Measurements from ENCODE around the gene ARHGAP26. TPM values are rescaled to one million over a fixed set of nuclear protein-coding genes. Genes with fewer than 3 reads are reported as not detected.

Gene ARHGAP26
- polyA plus RNA-seq, 1 donor from 2014 or later = 0.83 TPM

- H3K4me3 ChIP-seq (ENCODE audit: low read length) = no peak overlapping the region
- H3K9me2 ChIP-seq (ENCODE audit: insufficient read depth, low read length) = no peaks in the 10 kb centered on the region
- H3F3A ChIP-seq (ENCODE audit: insufficient read depth, low read length, poor library complexity, severe bottlenecking) = no peaks in the 10 kb centered on the region
- no peak overlapping the region for H3K4me2 ChIP-seq (ENCODE audit: low read length)
- H3K79me2 ChIP-seq (replicated peaks; ENCODE audit: insufficient read depth, low read length) = no peaks in the 10 kb centered on the region
- no peak overlapping the region for H3K27ac ChIP-seq (ENCODE audit: low read length)
- no peak overlapping the region for H3K9ac ChIP-seq (ENCODE audit: low read length)
- TF ChIP-seq SMC3 (conservative IDR thresholded peaks at IDR 0.05; ENCODE audit: poor library complexity) (no peak), REST (IDR thresholded peaks at IDR 0.05; ENCODE audit: borderline replicate concordance) (no peak), EP300 (conservative IDR thresholded peaks at IDR 0.05; ENCODE audit: poor library complexity, severe bottlenecking) (no peak), EZH2 (IDR thresholded peaks at IDR 0.05; ENCODE audit: borderline replicate concordance, insufficient read depth, low read length, poor library complexity, severe bottlenecking) (no peak), CTCF (IDR thresholded peaks at IDR 0.05; ENCODE audit: poor library complexity, severe bottlenecking) (no peak), RAD21 (conservative IDR thresholded peaks at IDR 0.05) (no peak), MXI1 (conservative IDR thresholded peaks at IDR 0.05; ENCODE audit: poor library complexity, severe bottlenecking) (no peak), TAF1 (IDR thresholded peaks at IDR 0.05; ENCODE audit: low read depth) (no peak), POLR2AphosphoS5 (IDR thresholded peaks at IDR 0.05) (no peak)
- no peaks in the 10 kb centered on the region for H3K9me3 ChIP-seq (ENCODE audit: low read length)
- no peaks in the 10 kb centered on the region for H3K36me3 ChIP-seq (ENCODE audit: insufficient read depth, low read length)
- H3K27me3 ChIP-seq (ENCODE audit: insufficient read depth, low read depth, low read length) = no peaks in the 10 kb centered on the region
- no peak overlapping the region for H2AFZ ChIP-seq (ENCODE audit: low read depth, low read length)
- no peaks in the 10 kb centered on the region for H4K20me1 ChIP-seq (ENCODE audit: insufficient read depth)
Observed at GRCh38 chr5:142981475-142981874, 211.3 kb downstream of the ARHGAP26 start.

GRCh38 chr5:142981886-142982820 lies 212.0 kb downstream of the ARHGAP26 start:
- H3F3A ChIP-seq (ENCODE audit: insufficient read depth, low read length, poor library complexity, severe bottlenecking) = no peaks in the 10 kb centered on the region
- TF ChIP-seq RAD21 (conservative IDR thresholded peaks at IDR 0.05) (no peak), TAF1 (IDR thresholded peaks at IDR 0.05; ENCODE audit: low read depth) (no peak), POLR2AphosphoS5 (IDR thresholded peaks at IDR 0.05) (no peak), EZH2 (IDR thresholded peaks at IDR 0.05; ENCODE audit: borderline replicate concordance, insufficient read depth, low read length, poor library complexity, severe bottlenecking) (no peak), CTCF (IDR thresholded peaks at IDR 0.05; ENCODE audit: poor library complexity, severe bottlenecking) (no peak), MXI1 (conservative IDR thresholded peaks at IDR 0.05; ENCODE audit: poor library complexity, severe bottlenecking) (no peak), SMC3 (conservative IDR thresholded peaks at IDR 0.05; ENCODE audit: poor library complexity) (no peak), REST (IDR thresholded peaks at IDR 0.05; ENCODE audit: borderline replicate concordance) (no peak), EP300 (conservative IDR thresholded peaks at IDR 0.05; ENCODE audit: poor library complexity, severe bottlenecking) (no peak)
- no peaks in the 10 kb centered on the region for H3K36me3 ChIP-seq (ENCODE audit: insufficient read depth, low read length)
- H3K9me3 ChIP-seq (ENCODE audit: low read length) = no peaks in the 10 kb centered on the region
- no peak overlapping the region for H3K27ac ChIP-seq (ENCODE audit: low read length)
- no peaks in the 10 kb centered on the region for H3K9me2 ChIP-seq (ENCODE audit: insufficient read depth, low read length)
- H3K4me3 ChIP-seq (ENCODE audit: low read length) = no peak overlapping the region
- H3K79me2 ChIP-seq (replicated peaks; ENCODE audit: insufficient read depth, low read length) = no peaks in the 10 kb centered on the region
- no peak overlapping the region for H3K9ac ChIP-seq (ENCODE audit: low read length)
- no peak overlapping the region for H2AFZ ChIP-seq (ENCODE audit: low read depth, low read length)
- no peaks in the 10 kb centered on the region for H3K27me3 ChIP-seq (ENCODE audit: insufficient read depth, low read depth, low read length)
- H4K20me1 ChIP-seq (ENCODE audit: insufficient read depth) = no peaks in the 10 kb centered on the region
- H3K4me2 ChIP-seq (ENCODE audit: low read length) = no peak overlapping the region
